Measurements from ENCODE around the gene WWC2.

DNA sequence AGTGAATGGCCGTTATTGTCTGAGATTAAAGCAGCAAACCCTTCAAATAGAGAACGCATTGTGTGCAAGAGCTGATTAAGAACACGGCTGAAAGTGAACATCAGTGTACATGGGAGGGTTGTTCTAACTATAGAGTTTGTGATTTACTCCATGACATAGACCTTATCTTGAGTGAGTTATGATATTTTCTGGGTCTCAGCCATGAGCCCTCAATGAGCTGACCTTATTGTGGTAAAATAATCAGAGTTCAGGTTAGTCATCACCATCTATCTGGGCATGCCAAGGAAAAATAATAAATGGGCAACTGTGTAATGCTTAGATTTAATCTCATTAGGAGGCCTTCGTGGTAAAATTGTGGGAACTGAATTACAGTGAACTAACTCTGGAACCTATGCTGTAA is 256.3 kb downstream of the WWC2 start:
- TF ChIP-seq, protein P1, sequence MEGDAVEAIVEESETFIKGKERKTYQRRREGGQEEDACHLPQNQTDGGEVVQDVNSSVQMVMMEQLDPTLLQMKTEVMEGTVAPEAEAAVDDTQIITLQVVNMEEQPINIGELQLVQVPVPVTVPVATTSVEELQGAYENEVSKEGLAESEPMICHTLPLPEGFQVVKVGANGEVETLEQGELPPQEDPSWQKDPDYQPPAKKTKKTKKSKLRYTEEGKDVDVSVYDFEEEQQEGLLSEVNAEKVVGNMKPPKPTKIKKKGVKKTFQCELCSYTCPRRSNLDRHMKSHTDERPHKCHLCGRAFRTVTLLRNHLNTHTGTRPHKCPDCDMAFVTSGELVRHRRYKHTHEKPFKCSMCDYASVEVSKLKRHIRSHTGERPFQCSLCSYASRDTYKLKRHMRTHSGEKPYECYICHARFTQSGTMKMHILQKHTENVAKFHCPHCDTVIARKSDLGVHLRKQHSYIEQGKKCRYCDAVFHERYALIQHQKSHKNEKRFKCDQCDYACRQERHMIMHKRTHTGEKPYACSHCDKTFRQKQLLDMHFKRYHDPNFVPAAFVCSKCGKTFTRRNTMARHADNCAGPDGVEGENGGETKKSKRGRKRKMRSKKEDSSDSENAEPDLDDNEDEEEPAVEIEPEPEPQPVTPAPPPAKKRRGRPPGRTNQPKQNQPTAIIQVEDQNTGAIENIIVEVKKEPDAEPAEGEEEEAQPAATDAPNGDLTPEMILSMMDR (IDR thresholded peaks at IDR 0.05; ENCODE audit: low read depth, low read length): no peak
- TF ChIP-seq EZH2phosphoT487 (IDR thresholded peaks at IDR 0.05; ENCODE audit: low read depth): no peak
